GM12864 (cell line): Measurements from ENCODE around the gene METTL15.

Experiments
- DNase-seq: peaks from one replicate; pipeline ENCODE4 v3.0.0-alpha.2; 2011; ENCODE audit warnings: low read depth
- H3K4me3 ChIP-seq: 2 replicates; pipeline ENCODE4 v1.5.1; 2011; ENCODE audit warnings: mild to moderate bottlenecking, low read depth, low read length, control low read depth
- TF ChIP-seq, protein P1 (sequence below): IDR thresholded peaks from 2 replicates; pipeline ENCODE4 v1.5.1; 2011; ENCODE audit warnings: low read depth, mild to moderate bottlenecking, moderate library complexity, low read length, control low read depth, inconsistent platforms; ENCODE audit errors: missing control alignments

The METTL15 gene

DNA sequence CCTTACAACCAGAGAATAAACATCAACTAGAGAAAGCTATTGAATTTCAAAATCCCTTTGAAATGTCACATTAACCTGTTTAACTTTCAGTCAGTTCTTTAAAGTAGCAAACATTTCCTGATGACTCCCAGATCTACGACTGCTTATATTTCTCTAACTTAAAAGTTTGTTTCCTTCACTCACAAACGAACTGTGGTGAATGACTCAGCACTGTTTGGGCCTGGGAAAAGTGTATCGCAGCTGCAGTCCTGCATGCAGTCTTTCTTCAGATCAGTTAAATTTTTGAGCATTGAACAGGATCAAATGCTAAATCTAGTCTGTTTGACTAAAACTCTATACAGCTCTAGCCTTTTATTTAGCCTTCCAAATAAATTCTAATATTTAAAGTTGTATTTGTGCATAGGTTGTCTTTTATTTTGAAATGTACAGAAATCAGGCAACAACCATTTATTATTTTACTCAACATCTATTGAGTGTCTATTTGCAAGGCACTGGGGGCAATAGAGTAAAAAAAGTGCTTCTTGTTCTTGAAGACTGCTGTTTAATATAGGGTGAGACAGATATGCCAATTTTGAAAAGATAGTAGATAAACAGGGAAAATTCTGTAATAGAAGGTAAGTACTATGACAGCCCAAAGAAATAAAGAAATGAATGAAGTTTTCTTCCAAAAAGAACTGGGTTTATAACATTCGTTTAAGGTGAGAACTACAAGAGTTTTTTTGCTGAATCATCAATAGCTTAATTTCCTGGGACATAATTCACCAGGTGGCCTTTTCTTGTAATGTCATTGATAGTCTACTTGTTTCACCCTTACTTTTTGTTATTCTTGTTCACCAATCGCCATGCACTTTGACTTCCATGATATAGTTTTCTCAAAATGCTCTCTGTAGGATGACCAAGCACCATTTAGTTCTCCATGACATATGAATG is 235.4 kb downstream of the METTL15 start:
- DNase-seq: no peak
- no peak overlapping the region for H3K4me3 ChIP-seq
- TF ChIP-seq, protein P1, sequence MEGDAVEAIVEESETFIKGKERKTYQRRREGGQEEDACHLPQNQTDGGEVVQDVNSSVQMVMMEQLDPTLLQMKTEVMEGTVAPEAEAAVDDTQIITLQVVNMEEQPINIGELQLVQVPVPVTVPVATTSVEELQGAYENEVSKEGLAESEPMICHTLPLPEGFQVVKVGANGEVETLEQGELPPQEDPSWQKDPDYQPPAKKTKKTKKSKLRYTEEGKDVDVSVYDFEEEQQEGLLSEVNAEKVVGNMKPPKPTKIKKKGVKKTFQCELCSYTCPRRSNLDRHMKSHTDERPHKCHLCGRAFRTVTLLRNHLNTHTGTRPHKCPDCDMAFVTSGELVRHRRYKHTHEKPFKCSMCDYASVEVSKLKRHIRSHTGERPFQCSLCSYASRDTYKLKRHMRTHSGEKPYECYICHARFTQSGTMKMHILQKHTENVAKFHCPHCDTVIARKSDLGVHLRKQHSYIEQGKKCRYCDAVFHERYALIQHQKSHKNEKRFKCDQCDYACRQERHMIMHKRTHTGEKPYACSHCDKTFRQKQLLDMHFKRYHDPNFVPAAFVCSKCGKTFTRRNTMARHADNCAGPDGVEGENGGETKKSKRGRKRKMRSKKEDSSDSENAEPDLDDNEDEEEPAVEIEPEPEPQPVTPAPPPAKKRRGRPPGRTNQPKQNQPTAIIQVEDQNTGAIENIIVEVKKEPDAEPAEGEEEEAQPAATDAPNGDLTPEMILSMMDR: no peak

DNA sequence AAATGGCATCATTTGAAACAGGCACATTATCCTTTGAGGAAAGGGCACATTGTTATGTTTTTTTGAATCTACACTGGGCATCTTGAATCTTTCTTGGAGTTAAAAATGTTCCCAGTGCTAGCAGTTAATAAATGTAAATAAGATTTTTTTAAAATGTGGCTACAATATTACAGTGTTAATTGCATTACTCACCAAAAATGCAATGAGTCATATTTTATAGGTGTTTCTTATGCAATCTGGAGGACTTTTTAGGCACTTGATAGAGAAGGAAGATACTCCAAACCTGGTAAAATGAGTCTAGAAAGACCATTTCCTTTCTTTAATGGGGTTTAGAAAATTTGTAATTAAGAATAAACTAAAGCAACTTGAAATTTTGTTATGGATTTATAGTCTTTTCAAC is 238.0 kb downstream of the METTL15 start:
- DNase-seq: no peak
- TF ChIP-seq, protein P1: no peak
- no peak overlapping the region for H3K4me3 ChIP-seq

DNA sequence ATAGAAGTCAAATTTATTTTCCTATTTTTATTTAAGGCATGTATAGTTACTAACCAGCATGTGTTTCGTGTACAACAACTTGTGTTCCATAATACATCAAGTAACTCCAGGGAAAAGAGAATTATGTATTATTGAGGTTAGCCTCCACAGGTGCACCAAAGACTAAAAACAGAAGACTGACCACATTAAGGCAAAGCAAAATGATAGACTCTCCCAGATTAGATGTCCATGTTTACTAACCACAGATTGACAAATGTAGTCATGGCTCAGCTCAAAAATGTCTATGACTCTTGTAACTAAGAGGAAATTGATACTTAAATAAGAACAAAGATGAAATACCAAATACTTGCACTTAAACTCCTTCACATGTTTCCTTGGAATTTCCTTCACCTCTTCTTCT is 238.5 kb downstream of the METTL15 start:
- no peak for DNase-seq
- TF ChIP-seq, protein P1: no peak
- H3K4me3 ChIP-seq: no peak overlapping the region

DNA sequence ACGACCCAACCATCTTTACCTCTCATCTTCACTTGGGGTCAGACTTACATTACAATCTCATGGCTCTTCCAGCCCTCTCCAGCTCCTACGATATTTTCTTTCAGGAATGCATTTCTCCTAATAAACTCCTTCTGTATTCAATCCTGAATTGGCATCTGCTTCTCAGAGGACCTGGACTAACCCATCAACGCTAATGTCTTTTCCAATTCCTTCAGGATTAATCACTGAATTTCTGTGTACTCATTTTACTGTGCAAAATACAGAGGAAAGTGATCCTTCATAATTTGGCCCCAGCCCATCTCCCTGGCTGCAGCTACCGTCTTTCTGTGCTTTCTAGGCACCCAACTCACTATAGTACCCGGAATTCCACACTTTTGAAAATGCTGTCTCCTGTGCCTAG is 239.2 kb downstream of the METTL15 start:
- H3K4me3 ChIP-seq: no peak overlapping the region
- DNase-seq: no peak
- TF ChIP-seq, protein P1: no peak

DNA sequence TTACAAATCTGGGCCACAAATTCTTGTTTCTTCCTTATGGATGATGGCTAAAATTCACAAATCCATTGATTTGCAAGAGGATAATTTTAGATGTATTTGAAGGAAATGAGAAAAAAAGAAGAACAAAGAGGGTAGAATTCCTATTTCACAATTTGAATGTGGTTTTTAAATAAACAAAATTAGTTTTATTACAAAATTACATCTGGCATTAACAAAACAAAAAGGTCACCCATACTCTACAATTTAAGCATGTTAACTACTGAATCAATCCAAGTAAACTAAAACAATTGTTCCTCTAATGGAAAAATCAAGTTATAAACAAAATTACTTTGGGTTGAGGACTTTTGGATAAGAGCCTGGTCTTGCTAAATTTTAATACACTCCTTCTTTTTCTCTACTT is 242.0 kb downstream of the METTL15 start:
- TF ChIP-seq, protein P1: no peak
- no peak overlapping the region for H3K4me3 ChIP-seq
- no peak for DNase-seq

DNA sequence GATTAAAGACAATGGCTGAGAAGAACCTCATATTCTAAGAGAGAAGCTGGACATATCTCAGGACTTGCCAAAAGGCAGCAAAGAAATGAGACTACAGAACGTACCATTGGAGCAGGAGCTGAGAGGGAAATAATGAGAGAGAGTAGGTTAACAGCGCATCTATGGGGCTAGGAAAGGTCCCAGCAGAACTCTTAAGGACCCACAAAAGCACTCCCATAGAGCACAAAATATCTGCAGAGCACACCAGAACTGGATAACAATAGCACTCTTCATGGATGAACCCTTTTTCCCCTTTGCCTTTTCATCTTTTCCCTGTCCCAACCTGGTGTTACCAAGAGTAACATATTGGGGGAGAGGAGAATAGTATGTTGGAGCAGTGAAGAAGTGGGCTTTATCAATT is 245.8 kb downstream of the METTL15 start:
- no peak for DNase-seq
- TF ChIP-seq, protein P1: no peak
- H3K4me3 ChIP-seq: no peak overlapping the region
